Keratinocyte (primary cell): ENCODE measurements around the gene IFT88. TPM values are rescaled to one million over a fixed set of nuclear protein-coding genes. Genes with fewer than 3 reads are reported as not detected.

Experiments
- DNase-seq: peaks from one replicate; pipeline ENCODE4 v3.0.0-alpha.2; 2011; ENCODE audit warnings: low read depth, missing footprints, low spot score
- FAIRE-seq: peaks from 2 replicates; lab custom pipeline; 2011; peaks lifted over from hg19 to GRCh38; lab: Jason Lieb, UNC
- H2AFZ ChIP-seq: 2 replicates; pipeline ENCODE4 v1.6.0; 2012; ENCODE audit warnings: low read length, control low read depth, inconsistent platforms; ENCODE audit not compliant: control insufficient read depth
- H3K27ac ChIP-seq: 2 replicates; pipeline ENCODE4 v1.5.1; 2011; ENCODE audit warnings: low read length; ENCODE audit not compliant: control insufficient read depth, insufficient read depth
- H3K27me3 ChIP-seq: 3 replicates; pipeline ENCODE4 v1.6.0; 2011; ENCODE audit warnings: low read length; ENCODE audit not compliant: control insufficient read depth, insufficient read depth; ENCODE audit errors: extremely low read depth
- H3K36me3 ChIP-seq, 2 experiments: 2 replicates in 1 of 2; 3 replicates in 1 of 2; pipeline ENCODE4 v1.5.1; 2011; ENCODE audit warnings: low read length in 2 of 2, mild to moderate bottlenecking in 1 of 2; ENCODE audit not compliant: control insufficient read depth in 2 of 2, insufficient read depth in 2 of 2; ENCODE audit errors: extremely low read depth in 1 of 2
- H3K4me1 ChIP-seq: 3 replicates; pipeline ENCODE4 v1.5.1; 2011; ENCODE audit warnings: low read length; ENCODE audit not compliant: control insufficient read depth, insufficient read depth; ENCODE audit errors: extremely low read depth
- H3K4me2 ChIP-seq: 3 replicates; pipeline ENCODE4 v1.6.0; 2011; ENCODE audit warnings: low read depth, low read length; ENCODE audit not compliant: control insufficient read depth, insufficient read depth; ENCODE audit errors: extremely low read depth
- H3K4me3 ChIP-seq, 3 experiments: fragments of 200-600 bp in 1 of 3; sonication (generic) in 1 of 3; 2 replicates in 2 of 3; 3 replicates in 1 of 3; pipeline ENCODE4 v1.5.1; 2011 to 2016; ENCODE audit warnings: low read length in 3 of 3, mild to moderate bottlenecking in 3 of 3, control low read depth in 2 of 3, inconsistent platforms in 1 of 3, low read depth in 1 of 3, mixed read lengths in 1 of 3, mixed run types in 1 of 3, moderate library complexity in 1 of 3; ENCODE audit not compliant: control insufficient read depth in 2 of 3, insufficient read depth in 2 of 3; ENCODE audit errors: extremely low read depth in 1 of 3
- H3K79me2 ChIP-seq: 2 replicates; pipeline ENCODE4 v1.6.0; 2012; ENCODE audit warnings: low read length; ENCODE audit not compliant: control insufficient read depth, insufficient read depth
- H3K9ac ChIP-seq: 3 replicates; pipeline ENCODE4 v1.6.0; 2011; ENCODE audit warnings: low read length; ENCODE audit not compliant: control insufficient read depth, insufficient read depth; ENCODE audit errors: extremely low read depth
- H3K9me1 ChIP-seq: 3 replicates; pipeline ENCODE4 v1.6.0; 2011; ENCODE audit warnings: low read length; ENCODE audit not compliant: control insufficient read depth, insufficient read depth; ENCODE audit errors: extremely low read depth
- H3K9me3 ChIP-seq: 2 replicates; pipeline ENCODE4 v1.5.1; 2012; ENCODE audit warnings: low read depth, low read length; ENCODE audit not compliant: control insufficient read depth
- H4K20me1 ChIP-seq: 3 replicates; pipeline ENCODE4 v1.6.0; 2011; ENCODE audit warnings: low read length; ENCODE audit not compliant: control insufficient read depth, insufficient read depth; ENCODE audit errors: extremely low read depth
- EZH2 ChIP-seq: IDR thresholded peaks from one replicate; pipeline ENCODE4 v1.6.1; 2012; ENCODE audit warnings: inconsistent platforms, mild to moderate bottlenecking, low read length, moderate library complexity
- dilution Hi-C: fragments of 300-500 bp; cut with MboI; formaldehyde crosslinking; loops from one replicate; pipeline ENCODE4 v1.7.0; 2020; ENCODE audit warnings: low sequenced_read_pairs; ENCODE audit not compliant: extremely low pct_ligation_motif_present
- polyA plus RNA-seq, 5 experiments: library from polyadenylated mRNA; depleted of rRNA in 3 of 5; stranded (reverse) in 3 of 5; stranded (forward) in 1 of 5; unstranded in 1 of 5; fragments of >200 nt; gene quantifications; 1 replicate in 1 of 5; 2 replicates in 3 of 5; 3 replicates in 1 of 5; pipeline versions ENCODE4 v1.2.1 to v1.2.3, GENCODE V29; 2011 to 2012; ENCODE audit warnings: missing spikeins in 2 of 5, low read depth in 1 of 5, low replicate concordance in 1 of 5
- TF ChIP-seq, protein P1 (sequence below), 3 experiments: IDR thresholded peaks in 1 of 3; conservative IDR thresholded peaks in 1 of 3; optimal IDR thresholded peaks in 1 of 3; 2 replicates in 2 of 3; 3 replicates in 1 of 3; pipeline versions ENCODE3 to v1.5.1; 2011; ENCODE audit warnings: low read length in 3 of 3, mild to moderate bottlenecking in 3 of 3, moderate library complexity in 2 of 3, control low read depth in 1 of 3, inconsistent platforms in 1 of 3; ENCODE audit not compliant: insufficient read depth in 2 of 3; ENCODE audit errors: extremely low read depth in 1 of 3

Gene IFT88
- polyA plus RNA-seq, 1 donor (not counting 4 experiments of a cell fraction or from before 2014, with no cell fraction given) = 9.5 TPM

- Histone ChIP-seq H4K20me1 (no peaks in the 10 kb centered on the region), H3K36me3 (no peaks in the 10 kb centered on the region), H3K9me3 (no peaks in the 10 kb centered on the region), H3K4me2 (no peak overlapping the region), H3K79me2 (no peaks in the 10 kb centered on the region), H3K9ac (no peak overlapping the region), H2AFZ (no peak overlapping the region), H3K27ac (no peak overlapping the region), H3K4me1 (peaks cover 4% of the 10 kb centered on the region), H3K4me3 (no peak overlapping the region), H3K9me1 (no peaks in the 10 kb centered on the region), H3K27me3 (peaks cover 22% of the 10 kb centered on the region)
- no peak for DNase-seq
- dilution Hi-C loops = no loop called here
- no peak for FAIRE-seq
- no peak for TF ChIP-seq EZH2
These were observed 153.5 kb downstream of the IFT88 start for GRCh38 chr13:20720499-20720898.

- Histone ChIP-seq H4K20me1 (no peaks in the 10 kb centered on the region), H3K27ac (no peak overlapping the region), H3K4me2 (peak overlapping the region; percentile 86), H3K4me3 (no peak overlapping the region), H3K9ac (no peak overlapping the region), H3K27me3 (peaks cover 22% of the 10 kb centered on the region), H3K4me1 (peaks cover 4% of the 10 kb centered on the region), H3K9me1 (no peaks in the 10 kb centered on the region), H3K79me2 (no peaks in the 10 kb centered on the region), H3K9me3 (no peaks in the 10 kb centered on the region), H2AFZ (no peak overlapping the region), H3K36me3 (no peaks in the 10 kb centered on the region)
- DNase-seq (no peak), FAIRE-seq (no peak)
- TF ChIP-seq, protein P1, sequence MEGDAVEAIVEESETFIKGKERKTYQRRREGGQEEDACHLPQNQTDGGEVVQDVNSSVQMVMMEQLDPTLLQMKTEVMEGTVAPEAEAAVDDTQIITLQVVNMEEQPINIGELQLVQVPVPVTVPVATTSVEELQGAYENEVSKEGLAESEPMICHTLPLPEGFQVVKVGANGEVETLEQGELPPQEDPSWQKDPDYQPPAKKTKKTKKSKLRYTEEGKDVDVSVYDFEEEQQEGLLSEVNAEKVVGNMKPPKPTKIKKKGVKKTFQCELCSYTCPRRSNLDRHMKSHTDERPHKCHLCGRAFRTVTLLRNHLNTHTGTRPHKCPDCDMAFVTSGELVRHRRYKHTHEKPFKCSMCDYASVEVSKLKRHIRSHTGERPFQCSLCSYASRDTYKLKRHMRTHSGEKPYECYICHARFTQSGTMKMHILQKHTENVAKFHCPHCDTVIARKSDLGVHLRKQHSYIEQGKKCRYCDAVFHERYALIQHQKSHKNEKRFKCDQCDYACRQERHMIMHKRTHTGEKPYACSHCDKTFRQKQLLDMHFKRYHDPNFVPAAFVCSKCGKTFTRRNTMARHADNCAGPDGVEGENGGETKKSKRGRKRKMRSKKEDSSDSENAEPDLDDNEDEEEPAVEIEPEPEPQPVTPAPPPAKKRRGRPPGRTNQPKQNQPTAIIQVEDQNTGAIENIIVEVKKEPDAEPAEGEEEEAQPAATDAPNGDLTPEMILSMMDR (optimal IDR thresholded peaks at IDR 0.05 in 1 of 3, IDR thresholded peaks at IDR 0.05 in 1 of 3, conservative IDR thresholded peaks at IDR 0.05 in 1 of 3; ENCODE audit: extremely low read depth in 1 of 3, insufficient read depth in 2 of 3, low read length in 3 of 3) = no peak
- TF ChIP-seq EZH2 = no peak
- dilution Hi-C loops = no loop called here
These were observed 154.1 kb downstream of the IFT88 start for GRCh38 chr13:20721058-20721453.
